Right ventricle myocardium inferior (tissue), 1 donor: ENCODE data around the gene GRK5. TPM values are rescaled to one million over a fixed set of nuclear protein-coding genes. Genes with fewer than 3 reads are reported as not detected.

ENCODE experiments used
- ATAC-seq: fragments of 200-7000 bp; cut with Tn5 transposase; one replicate; pipeline ENCODE4 v1.9.1; 2020; ENCODE audit warnings: mild to moderate bottlenecking, moderate library complexity
- DNase-seq: peaks from one replicate; pipeline ENCODE4 v3.0.0; 2021; ENCODE audit errors: missing footprints
- intact Hi-C: fragments of 100-400 bp; cut with DNase I; formaldehyde crosslinking; loops from one replicate; pipeline ENCODE4 v1.11.0; 2022
- microRNA-seq: library from miRNA; unstranded; fragments of <30 nt; microRNA quantifications from one replicate; pipeline ENCODE4 v1.2.0, GENCODE V29; 2020
- total RNA-seq: library from RNA; stranded (reverse); fragmentation: NEBNext Ultra II Directional; extraction: Animal tissue kit (Norgen Biotek cat#: 25700); gene quantifications from one replicate; pipeline ENCODE4 v1.2.1, GENCODE V29; 2021
- donor health status: DM: no; HTN: yes; CAD: no; lungs with severe emphysema.

Gene GRK5
- total RNA-seq, 1 donor from 2014 or later = 48.6 TPM

- intact Hi-C loops = no loop called here
- DNase-seq (no peak), ATAC-seq (no peak)
Measured at GRCh38 chr10:119500123-119500795, 292.9 kb downstream of the GRK5 start.

- intact Hi-C loops = no loop called here
Measured at GRCh38 chr10:119500821-119501220, 293.4 kb downstream of the GRK5 start.

GRCh38 chr10:119501690-119502089, 294.3 kb downstream of the GRK5 start:
- ATAC-seq = no peak
- intact Hi-C loops = no loop called here

More at GRCh38 chr10:119500821-119501220, 293.4 kb downstream of the GRK5 start:
- no peak for DNase-seq
- no peak for ATAC-seq

GRCh38 chr10:119502209-119502608, 294.8 kb downstream of the GRK5 start:
- DNase-seq (no peak), ATAC-seq (no peak)
- intact Hi-C loops = no loop called here

More at GRCh38 chr10:119501690-119502089, 294.3 kb downstream of the GRK5 start:
- DNase-seq = no peak

GRCh38 chr10:119502618-119503155, 295.3 kb downstream of the GRK5 start:
- intact Hi-C loops = no loop called here
- DNase-seq (no peak), ATAC-seq (no peak)

GRCh38 chr10:119503821-119504220, 296.4 kb downstream of the GRK5 start:
- intact Hi-C loops = no loop called here
- ATAC-seq (no peak), DNase-seq (no peak)

GRCh38 chr10:119504651-119505050, 297.3 kb downstream of the GRK5 start:
- intact Hi-C loops = no loop called here
- DNase-seq (no peak), ATAC-seq (no peak)

- ATAC-seq = no peak
- no peak for DNase-seq
- intact Hi-C loops = no loop called here
Measured at GRCh38 chr10:119505131-119505551, 297.8 kb downstream of the GRK5 start.

Small RNA genes within 50 kb of the gene (microRNA-seq; reads per million reads assigned to microRNA genes)
- not detected for gene MIR4681

Other genes starting within 250 kb of the GRK5 start
- 16.0 TPM for gene NANOS1, start 177.9 kb upstream of the GRK5 start, total RNA-seq
- gene EIF3A, start 126.8 kb upstream of the GRK5 start, total RNA-seq = 88.7 TPM
- gene DENND10, start 103.5 kb upstream of the GRK5 start, total RNA-seq = 20.2 TPM
- gene SFXN4, start 41.9 kb upstream of the GRK5 start, total RNA-seq = 42.0 TPM
- gene PRDX3, start 28.8 kb upstream of the GRK5 start, total RNA-seq = 285 TPM